Natural killer cell treated with Interleukin-12 subunit alpha and Interleukin-12 subunit beta and Interleukin-15 and Interleukin-18, amount 100 ng/mL, for 72 hours (primary cell): Measurements from ENCODE around the gene GJC3. TPM values are rescaled to one million over a fixed set of nuclear protein-coding genes. Genes with fewer than 3 reads are reported as not detected.

Experiments used
- ATAC-seq, 2 donors: fragments of 150-1000 bp; cut with Tn5 transposase in 1 of 2; sonication (Bioruptor Pico), chemical (Tn5 transposase) in 1 of 2; 2 replicates each; pipeline ENCODE4 v1.10.0; 2021
- DNase-seq: peaks from one replicate; pipeline ENCODE4 v3.0.0; 2022; ENCODE audit warnings: low spot score
- H3K27ac Mint-ChIP-seq, 2 donors: 1 replicate in 1 of 2; 2 replicates in 1 of 2; pipeline ENCODE4 v1.8.0; 2022; ENCODE audit warnings: mixed read lengths in 2 of 2, mild to moderate bottlenecking in 1 of 2, moderate library complexity in 1 of 2
- H3K27me3 Mint-ChIP-seq, 2 donors: 1 replicate in 1 of 2; 2 replicates in 1 of 2; pipeline ENCODE4 v1.8.0; 2022; ENCODE audit warnings: mixed read lengths in 2 of 2
- H3K36me3 Mint-ChIP-seq: one replicate; pipeline ENCODE4 v1.8.0; 2022; ENCODE audit warnings: mixed read lengths
- H3K4me1 Mint-ChIP-seq, 2 donors: 1 replicate in 1 of 2; 2 replicates in 1 of 2; pipeline ENCODE4 v1.8.0; 2022; ENCODE audit warnings: low read depth in 2 of 2, mixed read lengths in 2 of 2, mild to moderate bottlenecking in 1 of 2
- H3K4me3 Mint-ChIP-seq: one replicate; pipeline ENCODE4 v1.8.0; 2022; ENCODE audit warnings: mixed read lengths
- H3K9me3 Mint-ChIP-seq: 2 replicates; pipeline ENCODE4 v1.8.0; 2022; ENCODE audit warnings: mixed read lengths
- total RNA-seq, 2 donors: library from RNA; stranded (reverse); gene quantifications; one replicate each; pipeline ENCODE4 v1.2.3, GENCODE V29; 2022

The GJC3 gene
- total RNA-seq, 2 donors from 2014 or later: not detected

GRCh38 chr7:99876491-99876890, 52.9 kb downstream of the GJC3 start:
- peaks cover 0 to under 1% of the 10 kb centered on the region in 2 donors for H3K27me3 Mint-ChIP-seq
- H3K4me3 Mint-ChIP-seq: no peak overlapping the region
- no peak overlapping the region for H3K27ac Mint-ChIP-seq
- H3K4me1 Mint-ChIP-seq: no peaks in the 10 kb centered on the region
- no peaks in the 10 kb centered on the region for H3K36me3 Mint-ChIP-seq
- ATAC-seq: no peak
- no peak for DNase-seq
- H3K9me3 Mint-ChIP-seq: no peaks in the 10 kb centered on the region

Other genes with a start within 250 kb of the GJC3 start
- not detected for gene CYP3A5, start 249.6 kb downstream of the GJC3 start, total RNA-seq
- gene CYP3A7, start 194.4 kb downstream of the GJC3 start, total RNA-seq: not detected
- not detected for gene CYP3A4, start 145.4 kb downstream of the GJC3 start, total RNA-seq
- gene CYP3A43, start 101.6 kb downstream of the GJC3 start, total RNA-seq: not detected
- under 1 TPM in 1 of 2 donors, not detected in 1; 0.36 TPM for gene OR2AE1, start 52.6 kb downstream of the GJC3 start, total RNA-seq
- 10 to 100 TPM; 29.9 to 30.8 TPM for gene TRIM4, start 10.1 kb downstream of the GJC3 start, total RNA-seq
- gene AZGP1, start 46.4 kb upstream of the GJC3 start, total RNA-seq: not detected
- gene ZKSCAN1, start 86.0 kb upstream of the GJC3 start, total RNA-seq: 10 to 100 TPM; 64.9 to 70.6 TPM
- gene ZSCAN21, start 120.2 kb upstream of the GJC3 start, total RNA-seq: 10 to 100 TPM in 1 of 2 donors, 1 to 10 TPM in 1; 8.7 to 11.0 TPM
- 10 to 100 TPM; 19.6 to 33.6 TPM for gene ZNF3, start 152.1 kb upstream of the GJC3 start, total RNA-seq
- gene COPS6, start 159.3 kb upstream of the GJC3 start, total RNA-seq: 10 to 100 TPM; 81.8 to 88.8 TPM
- 100 to 1,000 TPM; 248 to 526 TPM for gene MCM7, start 171.8 kb upstream of the GJC3 start, total RNA-seq
- gene AP4M1, start 172.0 kb upstream of the GJC3 start, total RNA-seq: 10 to 100 TPM in 1 of 2 donors, 1 to 10 TPM in 1; 8.9 to 16.9 TPM
- 10 to 100 TPM; 46.3 to 69.1 TPM for gene TAF6, start 189.7 kb upstream of the GJC3 start, total RNA-seq
- gene CNPY4, start 190.0 kb upstream of the GJC3 start, total RNA-seq: 10 to 100 TPM; 17.5 to 19.1 TPM
- gene MBLAC1, start 197.3 kb upstream of the GJC3 start, total RNA-seq: 1 to 10 TPM; 3.4 to 6.5 TPM
- gene LAMTOR4, start 219.3 kb upstream of the GJC3 start, total RNA-seq: 100 to 1,000 TPM; 124 to 145 TPM
- 10 to 100 TPM; 46.2 to 52.7 TPM for gene TRAPPC14, start 229.1 kb upstream of the GJC3 start, total RNA-seq
- 1 to 10 TPM in 1 of 2 donors, under 1 TPM in 1; 0.57 to 1.1 TPM for gene GAL3ST4, start 239.0 kb upstream of the GJC3 start, total RNA-seq
- 1 to 10 TPM; 2.6 to 2.7 TPM for gene GPC2, start 247.8 kb upstream of the GJC3 start, total RNA-seq
- 10 to 100 TPM; 13.7 to 24.4 TPM for gene STAG3, start 248.3 kb upstream of the GJC3 start, total RNA-seq